ENCODE results near the gene GRAMD1A. TPM values are rescaled to one million over a fixed set of nuclear protein-coding genes. Genes with fewer than 3 reads are reported as not detected.
A peak's percentile ranks its signal among the peaks of the same experiment; 100 is the strongest.
"Not testable (repeated sequence)": the region's sequence is repeated elsewhere in the genome, so short reads cannot be mapped to it uniquely, and the experiment has no call there.

GRAMD1A gene
- total RNA-seq, 2 experiments from 2014 or later: 221 to 229 TPM

GRCh38 chr19:35027851-35028599, 27.9 kb downstream of the GRAMD1A start:
- no peak for TF ChIP-seq CTCF (IDR thresholded peaks at IDR 0.05)
- Histone ChIP-seq H3K27me3 (ENCODE audit: control insufficient read depth in 1 of 2, insufficient read depth in 2 of 2, low read length in 2 of 2) (peaks cover 6 to 19% of the 10 kb centered on the region in 2 experiments), H3K4me3 (ENCODE audit: low read length) (no peak overlapping the region), H3K9me3 (ENCODE audit: control insufficient read depth in 1 of 2, insufficient read depth in 1 of 2, low read length in 2 of 2) (no peaks in the 10 kb centered on the region), H3K4me1 (ENCODE audit: insufficient read depth, low read length) (peaks cover 15% of the 10 kb centered on the region), H3K27ac (ENCODE audit: low read depth in 1 of 2, low read length in 2 of 2) (no peak overlapping the region), H3K36me3 (ENCODE audit: insufficient read depth, low read length) (peaks cover 40% of the 10 kb centered on the region)
- ChIA-PET POLR2A (interaction anchor here (1.1 to 3.9 kb wide), 4 partner anchors 10 to 65 kb away, joined by 3 to 35 read pairs (median 4); no protein-coding TSS in a partner anchor), CTCF (interaction anchor here (0.6 kb wide), 1 partner anchor 860 kb away, joined by 4 read pairs; no protein-coding TSS in a partner anchor)
- DNase-seq (no peak), ATAC-seq (ENCODE audit: poor library complexity) (no peak)
- intact Hi-C loops (cut with DNase I, micrococcal nuclease): no loop called here
- H3K9me3 Mint-ChIP-seq: no peaks in the 10 kb centered on the region
- H3K27me3 Mint-ChIP-seq: peaks cover 19% of the 10 kb centered on the region
- no peak overlapping the region for H3K27ac Mint-ChIP-seq
- peak overlapping the region; percentile 56 for H3K4me3 Mint-ChIP-seq
- peaks cover 52% of the 10 kb centered on the region for H3K36me3 Mint-ChIP-seq (ENCODE audit: low read depth)
- peaks cover 11% of the 10 kb centered on the region for H3K4me1 Mint-ChIP-seq (ENCODE audit: low read depth)

- H3K27ac ChIP-seq (ENCODE audit: low read depth in 1 of 2, low read length in 2 of 2); ATAC-seq (ENCODE audit: poor library complexity); H3K4me3 ChIP-seq (ENCODE audit: low read length); H3K27ac Mint-ChIP-seq; H3K9me3 Mint-ChIP-seq; intact Hi-C loops (cut with DNase I, micrococcal nuclease); H3K9me3 ChIP-seq (ENCODE audit: control insufficient read depth in 1 of 2, insufficient read depth in 1 of 2, low read length in 2 of 2); DNase-seq: not testable (repeated sequence)
- H3K27me3 ChIP-seq (ENCODE audit: control insufficient read depth in 1 of 2, insufficient read depth in 2 of 2, low read length in 2 of 2): peaks cover 6 to 19% of the 10 kb centered on the region in 2 experiments
- peak overlapping the region; percentile 56 for H3K4me3 Mint-ChIP-seq
- peaks cover 11% of the 10 kb centered on the region for H3K4me1 Mint-ChIP-seq (ENCODE audit: low read depth)
- H3K27me3 Mint-ChIP-seq: peaks cover 24% of the 10 kb centered on the region
- H3K36me3 Mint-ChIP-seq (ENCODE audit: low read depth): peaks cover 48% of the 10 kb centered on the region
- POLR2A ChIA-PET: interaction anchor here (1.3 to 3.9 kb wide), 2 partner anchors 12 to 14 kb away, joined by 3 to 35 read pairs; no protein-coding TSS in a partner anchor
- CTCF ChIA-PET: interaction anchor here (0.6 kb wide), 1 partner anchor 861 kb away, joined by 4 read pairs; no protein-coding TSS in a partner anchor
- peaks cover 35% of the 10 kb centered on the region for H3K36me3 ChIP-seq (ENCODE audit: insufficient read depth, low read length)
- H3K4me1 ChIP-seq (ENCODE audit: insufficient read depth, low read length): peaks cover 15% of the 10 kb centered on the region
These were observed 28.4 kb downstream of the GRAMD1A start for GRCh38 chr19:35028600-35028885.

DNA sequence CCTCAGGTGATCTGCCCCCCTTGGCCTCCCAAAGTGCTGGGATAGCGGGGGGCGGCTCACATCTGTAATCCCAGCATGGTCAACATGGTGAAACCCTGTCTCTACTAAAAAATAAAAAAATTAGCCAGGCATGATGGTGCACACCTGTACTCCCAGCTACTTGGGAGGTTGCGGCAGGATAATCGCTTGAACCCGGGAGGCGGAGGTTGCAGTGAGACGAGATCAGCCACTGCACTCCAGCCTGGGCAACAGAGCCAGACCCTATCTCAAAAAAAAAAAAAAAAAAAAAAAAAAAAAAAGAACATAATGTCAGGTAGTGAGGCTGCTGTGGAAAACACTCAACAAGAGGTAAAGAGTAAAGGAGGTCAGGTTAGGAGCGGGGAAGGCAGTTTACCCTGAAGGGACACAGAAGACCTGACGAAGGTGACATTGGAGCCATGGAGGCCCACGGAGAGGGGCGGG, 29.2 kb downstream of the GRAMD1A start:
- peaks cover 41% of the 10 kb centered on the region for H3K36me3 Mint-ChIP-seq (ENCODE audit: low read depth)
- peaks cover 24% of the 10 kb centered on the region for H3K27me3 Mint-ChIP-seq
- Histone ChIP-seq H3K4me1 (ENCODE audit: insufficient read depth, low read length) (peaks cover 15% of the 10 kb centered on the region), H3K27me3 (ENCODE audit: control insufficient read depth in 1 of 2, insufficient read depth in 2 of 2, low read length in 2 of 2) (peaks cover 6 to 19% of the 10 kb centered on the region in 2 experiments), H3K36me3 (ENCODE audit: insufficient read depth, low read length) (peaks cover 27% of the 10 kb centered on the region)
- peak overlapping the region; percentile 49 for H3K4me3 Mint-ChIP-seq
- H3K9me3 ChIP-seq (ENCODE audit: control insufficient read depth in 1 of 2, insufficient read depth in 1 of 2, low read length in 2 of 2); H3K27ac ChIP-seq (ENCODE audit: low read depth in 1 of 2, low read length in 2 of 2); H3K27ac Mint-ChIP-seq; ATAC-seq (ENCODE audit: poor library complexity); intact Hi-C loops (cut with DNase I, micrococcal nuclease); DNase-seq; H3K4me3 ChIP-seq (ENCODE audit: low read length); H3K9me3 Mint-ChIP-seq: not testable (repeated sequence)
- CTCF ChIA-PET: interaction anchor here (1.4 kb wide), 1 partner anchor 15 kb away, joined by 5 read pairs; no protein-coding TSS in a partner anchor
- H3K4me1 Mint-ChIP-seq (ENCODE audit: low read depth): peaks cover 11% of the 10 kb centered on the region
- POLR2A ChIA-PET: interaction anchor here (3.9 kb wide), 1 partner anchor 15 kb away, joined by 35 read pairs; no protein-coding TSS in a partner anchor

DNA sequence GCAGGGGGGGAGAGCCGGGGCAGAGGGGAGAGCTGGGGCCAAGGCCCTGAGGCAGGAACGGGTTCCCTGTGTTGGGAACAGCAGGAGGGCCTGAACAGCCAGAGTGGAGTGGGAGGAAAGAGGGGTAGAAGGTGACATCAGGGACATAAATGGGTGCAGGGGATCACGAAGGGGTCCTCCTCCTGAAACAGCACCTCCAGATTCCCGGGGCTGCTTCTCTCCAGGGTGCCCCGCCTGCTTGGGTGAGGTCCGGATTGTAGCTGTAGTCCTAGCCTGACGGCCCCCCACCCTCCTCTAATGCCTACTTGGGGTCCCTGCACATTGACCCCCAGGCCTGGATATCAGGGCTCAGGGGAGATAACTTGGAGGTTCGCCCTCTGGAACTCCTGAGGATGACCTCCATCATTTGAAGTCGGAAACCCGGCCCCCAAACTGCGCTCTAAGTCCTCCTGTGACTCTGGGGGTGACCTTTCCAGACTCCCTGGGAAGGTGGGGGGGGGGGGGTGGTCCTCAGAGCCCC, 29.7 kb downstream of the GRAMD1A start:
- peaks cover 6 to 19% of the 10 kb centered on the region in 2 experiments for H3K27me3 ChIP-seq (ENCODE audit: control insufficient read depth in 1 of 2, insufficient read depth in 2 of 2, low read length in 2 of 2)
- Mint-ChIP-seq H3K36me3 (ENCODE audit: low read depth) (peaks cover 36% of the 10 kb centered on the region), H3K27ac (no peak overlapping the region), H3K27me3 (peaks cover 24% of the 10 kb centered on the region), H3K4me3 (no peak overlapping the region), H3K4me1 (ENCODE audit: low read depth) (peaks cover 11% of the 10 kb centered on the region), H3K9me3 (no peaks in the 10 kb centered on the region)
- H3K4me3 ChIP-seq (ENCODE audit: low read length): peak overlapping the region; percentile 42
- ChIA-PET CTCF (interaction anchor here (1.4 kb wide), 1 partner anchor 14 kb away, joined by 5 read pairs; no protein-coding TSS in a partner anchor), POLR2A (interaction anchor here (1.6 kb wide), 1 partner anchor 15 kb away, joined by 7 read pairs; no protein-coding TSS in a partner anchor)
- H3K4me1 ChIP-seq (ENCODE audit: insufficient read depth, low read length): peaks cover 15% of the 10 kb centered on the region
- H3K36me3 ChIP-seq (ENCODE audit: insufficient read depth, low read length): peaks cover 23% of the 10 kb centered on the region
- DNase-seq: no peak
- no peak for TF ChIP-seq CTCF (IDR thresholded peaks at IDR 0.05)
- no peaks in the 10 kb centered on the region for H3K9me3 ChIP-seq (ENCODE audit: control insufficient read depth in 1 of 2, insufficient read depth in 1 of 2, low read length in 2 of 2)
- no peak overlapping the region for H3K27ac ChIP-seq (ENCODE audit: low read depth in 1 of 2, low read length in 2 of 2)
- intact Hi-C loops (cut with DNase I, micrococcal nuclease): no loop called here
- no peak for ATAC-seq (ENCODE audit: poor library complexity)

Measured in CD4-positive, alpha-beta T cell (primary cell).